Lower lobe of right lung (tissue), 2 donors: ENCODE results near the gene CNTLN. TPM values are rescaled to one million over a fixed set of nuclear protein-coding genes. Genes with fewer than 3 reads are reported as not detected.
"Not testable (repeated sequence)": the region's sequence is repeated elsewhere in the genome, so short reads cannot be mapped to it uniquely, and the experiment has no call there.

ENCODE experiments used
- ATAC-seq, 2 donors: fragments of 200-7000 bp; cut with Tn5 transposase; one replicate each; pipeline ENCODE4 v1.9.1; 2020 to 2022; ENCODE audit warnings: mild to moderate bottlenecking in 2 of 2, moderate library complexity in 2 of 2
- DNase-seq: peaks from one replicate; pipeline ENCODE4 v3.0.0-alpha.2; 2020
- H3K27ac ChIP-seq: fragments of 200-600 bp; one replicate; pipeline ENCODE4 v1.8.0; 2022
- H3K27me3 ChIP-seq: fragments of 200-600 bp; one replicate; pipeline ENCODE4 v1.8.0; 2022; ENCODE audit warnings: low read depth
- H3K36me3 ChIP-seq: fragments of 200-600 bp; one replicate; pipeline ENCODE4 v1.8.0; 2022; ENCODE audit warnings: mild to moderate bottlenecking
- H3K4me1 ChIP-seq: fragments of 200-600 bp; one replicate; pipeline ENCODE4 v1.8.0; 2022
- H3K4me3 ChIP-seq: fragments of 200-600 bp; one replicate; pipeline ENCODE4 v1.8.0; 2022; ENCODE audit warnings: mild to moderate bottlenecking
- H3K9me3 ChIP-seq: fragments of 200-600 bp; one replicate; pipeline ENCODE4 v1.8.0; 2022
- intact Hi-C: fragments of 100-400 bp; cut with DNase I; formaldehyde crosslinking; loops from one replicate; pipeline ENCODE4 v1.11.0; 2022
- total RNA-seq: library from RNA; stranded (reverse); fragmentation: NEBNext Ultra II Directional; extraction: Animal tissue kit (Norgen Biotek cat#: 25700); gene quantifications from one replicate; pipeline ENCODE4 v1.2.1, GENCODE V29; 2021
- TF ChIP-seq, protein P1 (sequence below): fragments of 200-600 bp; IDR thresholded peaks from one replicate; pipeline ENCODE4 v1.8.0; 2022; ENCODE audit warnings: antibody characterized with exemption, mild to moderate bottlenecking
- donor health status: DM: no; HTN: yes; CAD: no; lungs with severe emphysema.

Gene CNTLN
- total RNA-seq, 1 donor from 2014 or later, result 9.2 TPM

- Histone ChIP-seq H3K27me3 (no peaks in the 10 kb centered on the region), H3K27ac (no peak overlapping the region), H3K4me1 (no peaks in the 10 kb centered on the region), H3K9me3 (no peaks in the 10 kb centered on the region), H3K4me3 (no peak overlapping the region), H3K36me3 (no peaks in the 10 kb centered on the region)
- TF ChIP-seq, protein P1, sequence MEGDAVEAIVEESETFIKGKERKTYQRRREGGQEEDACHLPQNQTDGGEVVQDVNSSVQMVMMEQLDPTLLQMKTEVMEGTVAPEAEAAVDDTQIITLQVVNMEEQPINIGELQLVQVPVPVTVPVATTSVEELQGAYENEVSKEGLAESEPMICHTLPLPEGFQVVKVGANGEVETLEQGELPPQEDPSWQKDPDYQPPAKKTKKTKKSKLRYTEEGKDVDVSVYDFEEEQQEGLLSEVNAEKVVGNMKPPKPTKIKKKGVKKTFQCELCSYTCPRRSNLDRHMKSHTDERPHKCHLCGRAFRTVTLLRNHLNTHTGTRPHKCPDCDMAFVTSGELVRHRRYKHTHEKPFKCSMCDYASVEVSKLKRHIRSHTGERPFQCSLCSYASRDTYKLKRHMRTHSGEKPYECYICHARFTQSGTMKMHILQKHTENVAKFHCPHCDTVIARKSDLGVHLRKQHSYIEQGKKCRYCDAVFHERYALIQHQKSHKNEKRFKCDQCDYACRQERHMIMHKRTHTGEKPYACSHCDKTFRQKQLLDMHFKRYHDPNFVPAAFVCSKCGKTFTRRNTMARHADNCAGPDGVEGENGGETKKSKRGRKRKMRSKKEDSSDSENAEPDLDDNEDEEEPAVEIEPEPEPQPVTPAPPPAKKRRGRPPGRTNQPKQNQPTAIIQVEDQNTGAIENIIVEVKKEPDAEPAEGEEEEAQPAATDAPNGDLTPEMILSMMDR, result no peak
- DNase-seq (no peak), ATAC-seq (no peak)
- intact Hi-C loops, result no loop called here
Observed at GRCh38 chr9:17230646-17231045, 95.8 kb downstream of the CNTLN start.

DNA sequence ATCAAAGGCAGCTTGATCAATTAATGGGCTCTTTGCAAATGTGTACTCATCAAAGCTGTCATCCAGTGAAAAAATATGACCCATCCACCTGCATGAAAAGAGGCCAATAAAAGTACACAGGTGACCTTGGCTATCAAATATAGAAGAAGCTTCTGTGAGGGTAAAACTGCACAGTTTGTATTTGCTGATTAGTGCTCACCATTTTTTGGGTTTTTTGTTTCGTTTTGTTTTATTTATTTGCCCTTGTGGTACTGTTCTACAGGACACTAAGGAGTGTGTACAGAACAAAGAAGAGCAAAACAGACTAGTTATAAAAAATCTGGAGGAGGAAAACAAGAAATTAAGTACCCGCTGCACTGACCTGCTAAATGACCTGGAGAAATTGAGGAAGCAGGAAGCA is 101.3 kb downstream of the CNTLN start:
- H3K27ac ChIP-seq, result no peak overlapping the region
- no peak overlapping the region for H3K4me3 ChIP-seq
- intact Hi-C loops, result no loop called here
- H3K36me3 ChIP-seq, result no peaks in the 10 kb centered on the region
- DNase-seq (no peak), ATAC-seq (no peak)
- H3K27me3 ChIP-seq, result no peaks in the 10 kb centered on the region
- H3K4me1 ChIP-seq, result no peaks in the 10 kb centered on the region
- no peaks in the 10 kb centered on the region for H3K9me3 ChIP-seq
- TF ChIP-seq, protein P1, result no peak

GRCh38 chr9:17246770-17247169 is 111.9 kb downstream of the CNTLN start:
- Histone ChIP-seq H3K36me3 (no peaks in the 10 kb centered on the region), H3K27me3 (no peaks in the 10 kb centered on the region), H3K4me1 (no peaks in the 10 kb centered on the region), H3K27ac (no peak overlapping the region), H3K4me3 (no peak overlapping the region), H3K9me3 (peaks cover 32% of the 10 kb centered on the region)
- intact Hi-C loops, result no loop called here
- ATAC-seq (no peak), DNase-seq (no peak)
- TF ChIP-seq, protein P1, result no peak

DNA sequence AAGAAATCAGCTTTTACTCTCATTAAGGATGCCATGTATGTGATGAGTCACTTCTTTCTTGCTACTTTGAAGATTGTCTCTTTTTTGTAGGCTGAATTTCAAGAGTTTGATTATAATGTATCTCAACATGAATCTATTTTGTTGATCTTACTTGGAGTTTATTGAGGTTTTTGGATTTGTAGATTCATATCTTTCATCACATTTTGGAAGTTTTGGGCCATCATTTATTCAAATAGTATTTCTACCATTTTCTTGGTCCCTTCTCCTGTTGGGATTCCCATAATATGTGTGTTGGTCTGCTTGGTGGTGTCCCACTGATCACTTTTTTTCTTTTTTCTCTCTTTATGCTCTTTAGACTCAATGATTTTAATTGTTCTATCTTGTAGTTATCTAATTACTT is 116.3 kb downstream of the CNTLN start:
- Histone ChIP-seq H3K4me1 (no peaks in the 10 kb centered on the region), H3K27me3 (no peaks in the 10 kb centered on the region), H3K27ac (no peak overlapping the region), H3K36me3 (no peaks in the 10 kb centered on the region), H3K9me3 (peaks cover 60% of the 10 kb centered on the region), H3K4me3 (no peak overlapping the region)
- TF ChIP-seq, protein P1, result no peak
- ATAC-seq (no peak), DNase-seq (no peak)
- intact Hi-C loops, result no loop called here

GRCh38 chr9:17268531-17269188 is 133.8 kb downstream of the CNTLN start:
- H3K4me1 ChIP-seq, H3K27ac ChIP-seq, H3K4me3 ChIP-seq, intact Hi-C loops, H3K9me3 ChIP-seq, H3K36me3 ChIP-seq, DNase-seq, H3K27me3 ChIP-seq, ATAC-seq: not testable (repeated sequence)

DNA sequence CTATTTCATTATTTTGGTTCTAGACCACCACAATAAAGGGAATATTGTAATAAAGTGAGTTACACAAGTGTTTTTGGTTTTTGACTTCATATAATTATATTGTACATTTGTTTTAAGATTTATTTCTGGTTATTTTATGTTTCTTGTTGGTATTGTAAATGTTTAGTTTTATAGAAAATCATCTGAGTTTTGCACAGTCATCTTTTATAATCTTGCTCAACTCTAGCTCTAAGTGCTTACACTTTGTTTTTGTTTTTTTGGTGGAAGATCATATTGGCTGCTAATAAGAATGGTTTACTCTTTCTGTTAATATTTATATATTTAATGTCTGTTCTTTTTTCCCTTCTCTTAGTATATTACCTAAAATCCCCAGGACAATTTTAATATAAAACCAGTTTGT is 135.0 kb downstream of the CNTLN start:
- TF ChIP-seq, protein P1, result no peak
- Histone ChIP-seq H3K36me3 (no peaks in the 10 kb centered on the region), H3K9me3 (no peaks in the 10 kb centered on the region), H3K4me3 (no peak overlapping the region), H3K27me3 (no peaks in the 10 kb centered on the region), H3K27ac (no peak overlapping the region), H3K4me1 (no peaks in the 10 kb centered on the region)
- ATAC-seq (no peak), DNase-seq (no peak)
- intact Hi-C loops, result no loop called here
